WI38 (cell line): ENCODE measurements around the gene PIK3CA.

Experiments
- H3K4me3 ChIP-seq: 2 replicates; pipeline ENCODE4 v1.5.1; 2011; ENCODE audit warnings: low read depth, mild to moderate bottlenecking, control low read depth, low read length
- CTCF ChIP-seq: IDR thresholded peaks from 2 replicates; pipeline ENCODE4 v1.5.1; 2012; ENCODE audit warnings: low read depth, mild to moderate bottlenecking, control low read depth, low read length

The PIK3CA gene

GRCh38 chr3:179289295-179289694 lies 141.1 kb downstream of the PIK3CA start:
- no peak overlapping the region for H3K4me3 ChIP-seq
- TF ChIP-seq CTCF = no peak
